Right cardiac atrium (tissue), 5 donors: ENCODE data around the gene CD74. TPM values are rescaled to one million over a fixed set of nuclear protein-coding genes. Genes with fewer than 3 reads are reported as not detected.
"Not testable (repeated sequence)": the region's sequence is repeated elsewhere in the genome, so short reads cannot be mapped to it uniquely, and the experiment has no call there.

Experiments
- ATAC-seq, 2 donors: fragments of 200-7000 bp; cut with Tn5 transposase; one replicate each; pipeline versions ENCODE4 v1.8.0 to v1.9.1; 2020; ENCODE audit warnings: moderate library complexity in 2 of 2, mild to moderate bottlenecking in 1 of 2
- DNase-seq, 3 donors: peaks; one replicate each; pipeline ENCODE4 v3.0.0-alpha.2; 2020
- H3K27ac ChIP-seq: one replicate; pipeline ENCODE4 v1.5.1; 2013; ENCODE audit warnings: mild to moderate bottlenecking, low read length, control low read depth, moderate library complexity
- H3K27me3 ChIP-seq: one replicate; pipeline ENCODE4 v1.6.1; 2013; ENCODE audit not compliant: control insufficient read depth, insufficient read depth
- H3K4me1 ChIP-seq: one replicate; pipeline ENCODE4 v1.6.1; 2013; ENCODE audit warnings: low read length; ENCODE audit not compliant: control insufficient read depth, insufficient read depth
- H3K4me3 ChIP-seq: one replicate; pipeline ENCODE4 v1.5.1; 2013; ENCODE audit warnings: low read length, control low read depth
- H3K9me3 ChIP-seq: one replicate; pipeline ENCODE4 v1.6.1; 2013; ENCODE audit warnings: low read length; ENCODE audit not compliant: control insufficient read depth
- WGBS: extraction: QIAGEN DNeasy Blood & Tissue Kit; methylation state at CpG from one replicate; pipeline ENCODE4 v1.1.7; 2013; 5-methylcytosine and 5-hydroxymethylcytosine counted together
- intact Hi-C, 4 donors: fragments of 100-400 bp; cut with DNase I; formaldehyde crosslinking; loops; one replicate each; pipeline versions ENCODE4 v1.11.0 to v1.14.0; 2022 to 2023
- long read RNA-seq, 4 donors: library from polyadenylated mRNA; unstranded; transcript quantifications; one replicate each; pipeline ENCODE4 v2.0.0, GENCODE V29; 2020 to 2021
- polyA plus RNA-seq: library from polyadenylated mRNA; stranded (reverse); fragments of 200-250 nt; gene quantifications from one replicate; pipeline ENCODE4 v1.2.3, GENCODE V29; 2013
- total RNA-seq, 4 donors: library from RNA; stranded (reverse); fragmentation: NEBNext Ultra II Directional; extraction: Animal tissue kit (Norgen Biotek cat#: 25700); gene quantifications; one replicate each; pipeline ENCODE4 v1.2.1, GENCODE V29; 2021
- donor health status: healthy with polysubstance abuse.
- donor health status: DM: no; HTN: yes; CAD: no.
- donor health status: DM: no; HTN: no; CAD: no.
- donor health status: DM: no; HTN: yes; CAD: no; lungs with severe emphysema.
- donor health status: DM: yes; HTN: yes; CAD: no.

CD74 gene
- total RNA-seq (100 to 1,000 TPM; 222 to 331 (median 251) TPM), polyA plus RNA-seq (201 TPM)
- long read RNA-seq, donor 1, transcript CD74-202 (8 exons, 1,449 nt) = major isoform, 229 of 290 reads
- long read RNA-seq, donor 1, transcript CD74-201 (9 exons, 981 nt) = minor isoform, 42 of 290 reads
- long read RNA-seq, donor 1, partial matches to known transcripts = 14 of 290 reads
- long read RNA-seq, donor 1, other reads (novel, unspliced or antisense) = 5 of 290 reads
- long read RNA-seq, donor 2, transcript CD74-201 (9 exons, 981 nt) = minor isoform, 15 of 109 reads
- long read RNA-seq, donor 2, transcript CD74-202 (8 exons, 1,449 nt) = major isoform, 92 of 109 reads
- long read RNA-seq, donor 2, partial matches to known transcripts = 1 of 109 reads
- long read RNA-seq, donor 2, other reads (novel, unspliced or antisense) = 1 of 109 reads
- long read RNA-seq, donor 3, transcript CD74-201 (9 exons, 981 nt) = minor isoform, 57 of 269 reads
- long read RNA-seq, donor 3, transcript CD74-202 (8 exons, 1,449 nt) = major isoform, 203 of 269 reads
- long read RNA-seq, donor 3, partial matches to known transcripts = 6 of 269 reads
- long read RNA-seq, donor 3, other reads (novel, unspliced or antisense) = 3 of 269 reads
- long read RNA-seq, donor 4, transcript CD74-202 (8 exons, 1,449 nt) = major isoform, 94 of 128 reads
- long read RNA-seq, donor 4, transcript CD74-201 (9 exons, 981 nt) = minor isoform, 30 of 128 reads
- long read RNA-seq, donor 4, partial matches to known transcripts = 1 of 128 reads
- long read RNA-seq, donor 4, other reads (novel, unspliced or antisense) = 3 of 128 reads

DNA sequence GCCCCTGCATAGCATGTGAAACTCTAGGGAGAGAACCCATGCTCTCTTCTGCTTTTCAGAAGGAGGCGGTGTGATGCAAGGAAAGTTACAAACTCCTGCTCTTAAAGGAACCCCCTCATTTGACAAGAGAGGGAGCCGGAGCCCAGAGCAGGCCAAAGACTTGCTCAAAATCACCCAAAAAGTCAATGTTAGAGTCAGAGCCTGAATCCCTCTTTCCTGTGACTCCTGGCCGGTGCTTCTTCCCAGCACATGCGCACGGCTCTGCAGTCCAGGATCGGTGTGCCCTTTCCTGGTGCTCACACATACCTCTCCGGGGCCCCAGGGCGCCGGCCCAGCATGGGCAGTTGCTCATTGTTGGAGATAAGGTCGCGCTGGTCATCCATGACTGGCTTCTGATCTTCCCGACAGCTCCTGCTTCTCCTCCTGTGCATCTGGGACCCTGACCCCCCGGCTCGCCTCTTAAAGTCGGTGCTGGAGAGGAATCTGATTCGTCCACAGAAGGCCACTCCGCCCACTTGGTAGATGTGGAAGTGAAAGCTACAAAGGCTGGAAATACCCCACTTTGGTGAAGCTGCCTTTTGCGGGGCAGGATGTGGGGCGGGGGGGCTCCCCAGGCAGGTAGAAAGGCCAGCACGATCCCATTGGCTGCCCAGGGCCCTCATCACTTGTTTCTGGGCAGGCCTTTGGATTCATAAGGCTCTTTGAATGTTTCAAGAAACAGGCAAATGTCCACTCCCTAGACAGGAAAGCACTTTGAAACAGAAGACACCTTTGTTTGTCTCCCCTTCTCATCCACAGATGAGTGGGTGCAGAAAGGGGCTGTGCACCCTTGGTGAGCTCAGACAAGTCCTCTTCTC, at the start of gene CD74:
TSS of gene CD74 (minus strand) at position 592 of the 857 bp plus-strand sequence. CDS start at position 431, 161 bp downstream.
- WGBS = 18% methylated on average over 20 of the region's 20 CpGs
- DNase-seq = peak; percentile 71 to 94 (median 91)

DNA sequence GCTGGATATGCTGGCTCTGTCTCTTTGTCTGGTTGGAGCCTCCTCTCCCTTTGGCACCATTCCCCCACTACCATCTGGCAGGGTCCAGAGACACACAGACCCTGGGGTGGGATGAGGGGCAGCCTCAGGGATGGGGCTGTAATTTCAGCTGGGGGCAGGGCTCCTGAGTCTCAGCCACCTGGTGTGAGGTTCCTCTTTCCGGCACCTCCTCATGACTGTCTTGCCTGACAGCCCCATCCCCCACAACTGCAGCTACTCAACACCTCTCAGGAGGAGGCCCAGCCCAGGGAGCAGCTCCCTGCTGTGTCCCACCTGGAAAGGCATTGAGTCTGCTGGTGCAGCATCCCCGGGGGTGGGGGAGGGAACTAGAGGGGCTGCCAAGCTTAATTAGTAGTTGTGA, 48.5 kb upstream of the CD74 start:
- no peak overlapping the region for H3K27ac ChIP-seq
- no peak for ATAC-seq
- intact Hi-C loops = loop anchor here in 3 of 4 donors (5.0 kb wide), 2 partner anchors 61 to 81 kb away; no protein-coding TSS in a partner anchor
- no peaks in the 10 kb centered on the region for H3K9me3 ChIP-seq
- no peak overlapping the region for H3K4me3 ChIP-seq
- no peaks in the 10 kb centered on the region for H3K27me3 ChIP-seq
- no peak for DNase-seq
- 49% methylated on average over 2 of the region's 2 CpGs for WGBS
- H3K4me1 ChIP-seq = peaks cover 4% of the 10 kb centered on the region

More for the DNA sequence above, at the start of gene CD74:
- Histone ChIP-seq H3K4me1 (peaks cover 2% of the 10 kb centered on the region), H3K9me3 (no peaks in the 10 kb centered on the region), H3K4me3 (peak within 1 kb of the TSS; percentile 64), H3K27me3 (no peaks in the 10 kb centered on the region), H3K27ac (peak within 1 kb of the TSS; percentile 86)
- peak; percentile 76 to 78 for ATAC-seq
- intact Hi-C loops = no loop called here

DNA sequence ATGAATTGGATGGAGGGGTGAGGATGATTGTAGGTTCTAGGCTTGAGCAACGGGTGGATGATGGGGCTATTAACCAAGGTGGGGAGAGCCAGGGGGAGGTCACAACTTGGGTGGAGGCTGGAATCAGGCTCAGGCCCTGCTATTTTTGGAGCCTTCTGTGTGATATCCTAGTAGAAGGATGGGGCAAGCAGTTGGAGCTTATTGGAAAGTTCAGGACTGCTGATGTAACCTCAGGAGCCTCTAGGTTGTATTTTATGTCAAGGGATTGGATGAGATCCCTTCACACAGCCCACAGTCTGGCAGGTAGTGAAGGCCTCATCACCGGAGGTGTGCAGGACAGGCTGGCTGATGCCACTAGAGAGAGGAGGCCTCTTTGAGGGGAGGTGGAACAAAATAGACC, 48.1 kb upstream of the CD74 start:
- H3K27ac ChIP-seq = no peak overlapping the region
- no peak for ATAC-seq

DNA sequence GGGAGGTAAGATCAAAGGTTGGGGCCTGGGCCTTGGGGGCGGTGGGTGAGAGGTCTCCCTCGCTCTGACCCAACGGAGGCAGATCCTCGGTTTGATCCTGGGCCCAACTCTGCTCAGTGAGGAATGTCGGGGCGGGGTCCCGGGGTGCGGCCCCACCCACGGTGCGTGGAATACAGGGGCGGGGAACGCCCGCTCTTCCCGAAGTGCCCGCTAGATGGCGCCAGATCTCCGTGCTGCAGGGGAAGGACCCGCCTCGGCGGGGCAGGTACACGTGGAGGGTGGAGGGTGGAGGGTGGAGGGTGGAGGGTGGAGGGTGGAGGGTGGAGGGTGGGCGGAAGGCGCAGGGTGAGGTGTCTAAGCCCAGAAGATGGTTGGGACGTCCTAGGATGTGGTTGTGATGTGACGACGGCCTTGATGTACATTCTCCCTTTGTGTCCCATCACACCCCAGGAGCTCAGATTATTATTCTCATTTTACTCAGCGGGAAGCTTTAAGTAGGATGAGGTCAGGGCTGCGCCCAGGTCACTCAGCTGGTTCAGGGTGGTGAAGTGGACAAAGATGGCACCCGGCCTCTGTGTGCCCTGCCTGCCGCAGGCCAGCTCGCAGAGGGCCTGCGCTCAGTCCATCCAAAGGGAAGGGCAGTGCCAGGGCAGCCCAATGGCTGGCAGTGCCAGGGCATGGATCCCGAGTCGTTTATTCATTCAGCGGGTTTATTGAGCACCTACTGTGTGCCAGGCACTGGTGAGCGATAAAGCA, 46.3 kb upstream of the CD74 start:
- H3K27ac ChIP-seq = no peak overlapping the region
- intact Hi-C loops = loop anchor here in 3 of 4 donors (2.0 to 10.0 kb wide), 4 partner anchors 66 to 216 kb away; no protein-coding TSS in a partner anchor
- ATAC-seq = peak; percentile 90 to 93
- peak overlapping the region; percentile 33 for H3K4me3 ChIP-seq
- peak; percentile 80 to 94 (median 93) for DNase-seq
- peaks cover 4% of the 10 kb centered on the region for H3K4me1 ChIP-seq
- H3K27me3 ChIP-seq = no peaks in the 10 kb centered on the region
- 22% methylated on average over 36 of the region's 36 CpGs for WGBS
- no peaks in the 10 kb centered on the region for H3K9me3 ChIP-seq

More for the DNA sequence above, 48.1 kb upstream of the CD74 start:
- H3K4me1 ChIP-seq = peaks cover 4% of the 10 kb centered on the region
- H3K27me3 ChIP-seq = no peaks in the 10 kb centered on the region
- H3K9me3 ChIP-seq = no peaks in the 10 kb centered on the region
- WGBS = 52% methylated on average over 2 of the region's 2 CpGs
- H3K4me3 ChIP-seq = no peak overlapping the region
- DNase-seq = no peak
- intact Hi-C loops = loop anchor here in 3 of 4 donors (5.0 kb wide), 2 partner anchors 62 to 82 kb away; no protein-coding TSS in a partner anchor

DNA sequence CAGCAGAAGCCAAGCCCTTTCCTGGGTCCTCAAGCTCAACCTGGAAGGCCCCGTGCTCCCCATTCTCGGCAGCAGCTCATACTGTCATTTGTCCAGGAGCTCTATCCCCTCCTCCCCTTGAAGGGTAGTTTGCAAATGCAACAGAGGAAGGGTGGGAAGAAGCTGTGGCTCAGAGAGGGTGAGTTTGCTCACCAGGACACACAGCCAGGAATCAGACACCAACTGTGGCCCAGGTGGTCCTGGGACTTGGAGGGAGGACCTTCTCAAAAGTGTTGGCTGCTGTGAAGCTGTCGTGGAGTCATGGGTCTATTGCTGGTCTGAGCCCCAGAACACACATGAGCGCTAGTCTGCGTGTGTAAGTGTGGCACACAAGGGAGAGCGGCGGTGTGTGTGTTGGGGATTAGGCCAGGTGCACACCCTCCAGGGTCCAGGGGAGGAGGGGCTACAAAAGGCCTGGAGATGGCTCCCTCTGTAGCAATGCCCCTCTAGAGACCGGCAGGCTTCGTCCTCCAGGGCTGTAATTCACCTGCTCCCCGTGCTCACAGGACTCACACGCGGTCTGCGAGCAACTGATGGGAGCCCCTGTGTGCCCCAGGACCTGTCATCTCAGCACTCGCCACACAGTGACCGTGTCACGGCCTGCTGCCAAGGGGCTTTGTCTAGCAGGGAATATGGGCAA, 45.0 kb upstream of the CD74 start:
- no peaks in the 10 kb centered on the region for H3K9me3 ChIP-seq
- peaks cover 4% of the 10 kb centered on the region for H3K4me1 ChIP-seq
- intact Hi-C loops = loop anchor here in 3 of 4 donors (2.0 to 10.0 kb wide), 4 partner anchors 67 to 217 kb away; no protein-coding TSS in a partner anchor
- no peaks in the 10 kb centered on the region for H3K27me3 ChIP-seq
- ATAC-seq (no peak), DNase-seq (no peak)
- H3K4me3 ChIP-seq = no peak overlapping the region
- 83% methylated on average over 16 of the region's 16 CpGs for WGBS
- H3K27ac ChIP-seq = no peak overlapping the region

DNA sequence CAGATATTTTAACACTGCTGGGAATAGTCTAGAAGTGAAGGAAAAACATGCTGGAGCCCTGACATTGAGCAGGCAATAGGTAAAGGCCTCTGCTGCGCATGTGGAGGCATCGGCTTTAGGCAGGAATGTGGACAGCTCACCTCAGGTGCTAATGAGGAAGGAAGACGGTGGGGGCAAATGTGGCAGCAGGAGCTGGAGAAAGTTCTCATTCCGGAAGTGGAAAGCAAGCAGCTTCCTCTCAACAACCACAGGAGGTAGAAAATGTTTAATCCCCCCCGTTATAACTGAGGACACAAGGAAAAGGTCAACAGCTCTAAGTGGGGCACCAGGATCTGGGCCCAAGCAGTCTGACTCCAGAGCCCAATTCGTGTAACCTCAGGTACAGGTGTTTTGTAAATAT, 44.4 kb upstream of the CD74 start:
- intact Hi-C loops = loop anchor here in 3 of 4 donors (5.0 to 10.0 kb wide), 3 partner anchors 70 to 218 kb away; no protein-coding TSS in a partner anchor
- Histone ChIP-seq H3K9me3 (no peaks in the 10 kb centered on the region), H3K27ac (no peak overlapping the region), H3K4me1 (peaks cover 4% of the 10 kb centered on the region), H3K27me3 (no peaks in the 10 kb centered on the region), H3K4me3 (no peak overlapping the region)
- 49% methylated on average over 6 of the region's 6 CpGs for WGBS
- DNase-seq (no peak), ATAC-seq (no peak)

DNA sequence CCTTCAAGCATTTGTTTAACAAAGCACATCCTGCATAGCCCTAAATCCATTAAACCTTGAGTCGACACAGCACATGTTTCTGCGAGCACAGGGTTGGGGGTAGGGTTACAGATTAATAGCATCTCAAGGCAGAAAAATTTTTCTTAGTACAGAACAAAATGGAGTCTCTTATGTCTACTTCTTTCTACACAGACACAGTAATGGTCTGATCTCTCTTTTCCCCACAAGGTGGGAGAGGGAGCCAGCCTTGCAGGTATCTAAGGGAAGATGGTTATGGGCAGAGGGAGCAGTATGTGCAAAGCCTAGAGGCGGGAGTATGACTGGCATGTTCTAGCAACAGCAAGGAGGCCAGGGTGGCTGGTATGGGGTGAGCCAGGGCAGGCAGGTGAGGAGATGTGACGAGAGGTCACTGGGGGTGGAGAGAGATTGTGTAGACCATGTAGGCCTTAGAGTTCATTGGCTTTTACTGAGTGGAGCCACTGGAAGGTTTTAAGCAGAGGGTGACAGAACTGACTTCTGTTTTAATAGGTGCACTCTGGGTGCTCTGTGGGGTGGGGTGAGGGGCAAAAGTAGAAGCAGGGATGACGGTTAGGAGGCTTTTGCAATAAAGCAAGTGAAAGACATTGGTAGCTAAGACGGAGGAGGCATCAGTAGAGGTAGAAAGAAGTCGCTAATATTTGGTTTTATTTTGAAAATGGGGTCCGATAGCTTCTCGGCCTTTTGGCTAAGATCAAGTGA, 42.0 kb upstream of the CD74 start:
- 70% methylated on average over 9 of the region's 9 CpGs for WGBS
- no peaks in the 10 kb centered on the region for H3K27me3 ChIP-seq

DNA sequence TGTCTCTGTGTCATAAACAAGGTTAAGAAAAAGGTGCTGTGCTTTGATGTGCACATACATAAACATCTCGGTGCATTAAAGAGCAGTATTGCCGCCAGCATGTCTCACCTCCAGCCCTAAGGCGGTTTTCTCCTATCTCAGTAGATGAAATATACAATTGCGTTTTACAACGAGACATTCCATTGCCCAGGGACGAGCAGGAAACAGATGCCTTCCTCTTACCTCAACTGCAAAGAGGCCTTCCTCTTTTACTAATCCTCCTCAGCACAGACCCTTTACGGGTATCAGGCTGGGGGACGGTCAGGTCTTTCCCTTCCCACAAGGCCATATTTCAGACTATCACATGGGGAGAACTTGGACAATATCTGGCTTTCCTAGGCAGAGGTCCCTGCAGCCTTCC, 41.3 kb upstream of the CD74 start:
- not testable (repeated sequence) for H3K27ac ChIP-seq, H3K4me1 ChIP-seq, H3K4me3 ChIP-seq, H3K27me3 ChIP-seq, DNase-seq, ATAC-seq, H3K9me3 ChIP-seq
- WGBS = 48% methylated on average over 8 of the region's 8 CpGs
- intact Hi-C loops = loop anchor here in 1 of 4 donors (10.0 kb wide), 1 partner anchor 221 kb away; no protein-coding TSS in a partner anchor

More for the DNA sequence above, 42.0 kb upstream of the CD74 start:
- intact Hi-C loops = loop anchor here in 3 of 4 donors (5.0 to 10.0 kb wide), 3 partner anchors 73 to 220 kb away; no protein-coding TSS in a partner anchor
- Histone ChIP-seq H3K27ac (no peak overlapping the region), H3K4me1 (no peaks in the 10 kb centered on the region), H3K9me3 (no peaks in the 10 kb centered on the region), H3K4me3 (no peak overlapping the region)
- ATAC-seq = no peak
- DNase-seq = no peak

DNA sequence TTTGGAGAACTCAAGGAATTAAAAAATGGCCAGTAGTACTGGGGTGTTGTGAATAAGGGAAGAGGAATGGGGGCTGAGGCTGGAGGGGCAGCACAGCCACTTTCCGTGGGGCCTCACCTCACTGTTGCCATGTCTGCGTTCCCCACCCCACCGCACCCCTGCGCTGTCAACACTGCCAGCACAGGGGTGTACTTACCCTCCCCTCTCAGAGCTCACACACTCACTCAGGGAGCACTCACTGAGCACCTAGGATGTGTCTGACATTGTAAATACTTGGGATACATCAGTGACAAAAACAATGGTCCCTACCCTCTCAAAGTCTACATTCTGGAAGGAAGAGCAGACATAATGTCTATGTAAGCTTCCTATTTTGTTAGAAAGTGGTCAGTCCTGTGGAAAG, 40.2 kb upstream of the CD74 start:
- H3K27me3 ChIP-seq = no peaks in the 10 kb centered on the region
- no peak overlapping the region for H3K27ac ChIP-seq
- intact Hi-C loops = loop anchor here in 1 of 4 donors (10.0 kb wide), 1 partner anchor 222 kb away; no protein-coding TSS in a partner anchor
- no peak overlapping the region for H3K4me3 ChIP-seq
- WGBS = 93% methylated on average over 4 of the region's 4 CpGs
- H3K4me1 ChIP-seq = peaks cover 5% of the 10 kb centered on the region
- no peaks in the 10 kb centered on the region for H3K9me3 ChIP-seq
- no peak for ATAC-seq
- DNase-seq = no peak
